ENCODE measurements around the gene PPM1D. TPM values are rescaled to one million over a fixed set of nuclear protein-coding genes. Genes with fewer than 3 reads are reported as not detected.
"Not testable (repeated sequence)": the region's sequence is repeated elsewhere in the genome, so short reads cannot be mapped to it uniquely, and the experiment has no call there.

PPM1D gene
- total RNA-seq, 2 experiments from 2014 or later: 11.6 to 12.9 TPM

DNA sequence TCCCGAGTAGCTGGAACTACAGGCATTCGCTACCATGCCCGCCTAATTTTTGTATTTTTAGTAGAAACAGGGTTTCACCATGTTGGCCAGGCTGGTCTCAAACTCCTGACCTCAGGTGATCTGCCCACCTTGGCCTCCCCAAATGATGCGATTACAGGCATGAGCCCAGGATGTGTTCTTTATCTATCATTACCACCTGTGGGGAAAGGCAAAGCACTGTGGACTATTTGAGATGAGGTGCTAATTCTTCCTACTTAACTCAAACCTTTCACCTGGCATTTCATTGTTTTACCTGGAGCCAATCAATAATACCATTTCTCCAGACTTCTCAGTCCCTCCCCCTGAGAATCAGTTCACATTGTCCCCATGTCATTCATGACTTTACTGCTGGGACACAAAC is 20.4 kb upstream of the PPM1D start:
- H3K4me1 Mint-ChIP-seq: peaks cover 9% of the 10 kb centered on the region
- no peak overlapping the region for H3K4me3 Mint-ChIP-seq
- H3K9me3 Mint-ChIP-seq: no peaks in the 10 kb centered on the region
- H3K27ac Mint-ChIP-seq: no peak overlapping the region
- no peak for DNase-seq
- H3K27me3 Mint-ChIP-seq: no peaks in the 10 kb centered on the region
- no peaks in the 10 kb centered on the region for H3K36me3 Mint-ChIP-seq

- H3K36me3 Mint-ChIP-seq: no peaks in the 10 kb centered on the region
- H3K27me3 Mint-ChIP-seq: no peaks in the 10 kb centered on the region
- DNase-seq: no peak
- H3K4me1 Mint-ChIP-seq: no peaks in the 10 kb centered on the region
- no peaks in the 10 kb centered on the region for H3K9me3 Mint-ChIP-seq
- no peak overlapping the region for H3K27ac Mint-ChIP-seq
- no peak overlapping the region for H3K4me3 Mint-ChIP-seq
These were observed 17.0 kb upstream of the PPM1D start for GRCh38 chr17:60583008-60583407.

DNA sequence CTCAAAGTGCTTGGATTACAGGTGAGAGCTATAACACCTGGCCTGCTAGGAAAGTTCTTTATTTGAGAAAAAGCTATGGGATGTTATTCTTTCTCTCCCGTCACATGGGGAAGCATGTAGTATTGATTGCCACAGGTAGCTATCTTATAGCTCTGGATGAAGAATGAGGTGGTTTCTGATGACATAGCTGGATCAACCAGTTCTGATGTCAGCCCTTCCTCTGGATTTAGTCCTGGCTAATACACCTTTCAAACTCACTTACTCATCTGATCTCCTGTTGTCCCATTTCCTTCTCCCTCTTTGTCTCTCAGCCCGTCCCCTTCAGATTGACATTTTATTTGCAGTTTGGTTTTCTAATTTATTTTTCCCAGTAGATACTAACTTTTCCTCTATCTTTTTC is 14.1 kb upstream of the PPM1D start:
- Mint-ChIP-seq H3K36me3 (no peaks in the 10 kb centered on the region), H3K4me1 (no peaks in the 10 kb centered on the region), H3K9me3 (no peaks in the 10 kb centered on the region), H3K27ac (no peak overlapping the region), H3K4me3 (no peak overlapping the region), H3K27me3 (no peaks in the 10 kb centered on the region)
- no peak for DNase-seq

DNA sequence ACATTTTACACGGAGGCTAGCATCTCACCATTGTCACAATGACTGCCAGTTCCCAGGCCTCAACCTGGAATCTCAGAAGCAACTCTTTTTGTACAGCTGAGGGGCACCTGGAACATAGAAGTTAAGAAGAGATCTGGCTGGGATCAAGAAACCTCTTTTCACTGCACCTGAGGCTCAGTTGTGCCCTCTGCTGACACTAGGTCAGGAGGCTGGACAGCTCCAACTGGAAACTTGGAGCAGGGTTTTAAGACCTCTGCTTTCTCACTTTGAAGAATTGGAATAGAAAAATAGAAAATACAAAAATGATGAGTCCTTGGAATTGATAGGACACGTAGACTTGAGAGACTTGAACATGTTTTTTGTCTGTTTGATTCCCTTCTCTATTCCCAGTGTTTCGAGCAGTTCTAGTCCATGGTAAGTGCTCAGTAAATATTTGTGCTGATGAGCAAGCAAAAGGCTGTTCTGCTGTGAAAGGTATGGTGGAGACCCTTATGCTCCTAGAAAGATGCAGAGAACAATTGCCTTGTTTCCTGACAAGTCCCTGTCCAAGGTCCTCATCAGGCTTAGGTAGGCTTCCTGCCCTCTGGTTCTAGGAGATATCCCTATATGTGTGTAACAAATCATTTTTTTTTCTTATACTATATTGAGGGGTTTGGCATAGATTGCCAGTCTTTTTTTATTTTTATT is 13.6 kb upstream of the PPM1D start:
- no peak for DNase-seq
- Mint-ChIP-seq H3K9me3 (no peaks in the 10 kb centered on the region), H3K27me3 (no peaks in the 10 kb centered on the region), H3K4me1 (no peaks in the 10 kb centered on the region), H3K27ac (no peak overlapping the region), H3K36me3 (no peaks in the 10 kb centered on the region), H3K4me3 (no peak overlapping the region)

GRCh38 chr17:60590070-60590469 is 9.9 kb upstream of the PPM1D start:
- H3K4me3 Mint-ChIP-seq: no peak overlapping the region
- H3K27me3 Mint-ChIP-seq: no peaks in the 10 kb centered on the region
- H3K4me1 Mint-ChIP-seq: no peaks in the 10 kb centered on the region
- H3K27ac Mint-ChIP-seq: no peak overlapping the region
- no peaks in the 10 kb centered on the region for H3K9me3 Mint-ChIP-seq
- DNase-seq: no peak
- no peaks in the 10 kb centered on the region for H3K36me3 Mint-ChIP-seq

DNA sequence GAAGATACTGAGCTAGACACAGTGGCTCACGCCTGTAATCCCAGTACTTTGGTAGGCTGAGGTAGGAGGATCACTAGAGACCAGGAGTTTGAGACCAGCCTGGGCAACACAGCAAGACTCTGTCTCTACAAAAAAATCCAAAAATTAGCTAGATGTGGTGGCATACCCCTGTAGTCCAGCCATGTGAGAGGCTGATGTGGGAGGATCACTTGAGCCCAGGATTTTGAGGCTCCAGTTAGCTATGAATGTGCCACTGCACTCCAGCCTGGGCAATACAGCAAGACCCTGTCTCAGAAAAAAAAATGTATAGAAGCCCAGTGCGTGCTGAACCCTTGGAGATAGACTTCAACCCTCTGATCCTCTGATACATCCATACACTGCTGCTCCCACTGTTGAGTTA is 7.2 kb upstream of the PPM1D start:
- Mint-ChIP-seq H3K9me3 (no peaks in the 10 kb centered on the region), H3K4me3 (no peak overlapping the region), H3K27ac (no peak overlapping the region), H3K4me1 (no peaks in the 10 kb centered on the region), H3K36me3 (no peaks in the 10 kb centered on the region), H3K27me3 (no peaks in the 10 kb centered on the region)
- no peak for DNase-seq

GRCh38 chr17:60593441-60594036 is 6.5 kb upstream of the PPM1D start:
- H3K27ac Mint-ChIP-seq, DNase-seq, H3K9me3 Mint-ChIP-seq, H3K27me3 Mint-ChIP-seq, H3K4me3 Mint-ChIP-seq, H3K4me1 Mint-ChIP-seq, H3K36me3 Mint-ChIP-seq: not testable (repeated sequence)

DNA sequence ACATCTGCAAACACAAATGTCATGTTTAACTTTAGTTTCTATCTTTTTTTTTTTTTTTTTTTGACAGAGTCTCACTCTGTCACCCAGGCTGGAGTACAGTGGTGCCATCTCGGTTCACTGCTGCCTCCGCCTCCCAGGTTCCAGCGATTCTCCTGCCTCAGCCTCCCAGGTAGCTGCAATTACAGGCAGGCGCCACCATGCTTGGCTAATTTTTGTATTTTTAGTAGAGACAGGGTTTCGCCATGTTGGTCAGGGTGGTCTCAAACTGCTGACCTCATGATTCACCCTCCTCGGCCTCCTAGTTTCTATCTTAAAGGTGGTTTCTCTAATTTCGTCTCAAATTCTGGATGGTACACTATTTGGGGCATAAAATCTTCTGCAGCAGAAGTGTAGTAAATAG is 5.8 kb upstream of the PPM1D start:
- H3K9me3 Mint-ChIP-seq, H3K27ac Mint-ChIP-seq: not testable (repeated sequence)

GRCh38 chr17:60594734-60595133 is 5.3 kb upstream of the PPM1D start:
- Mint-ChIP-seq H3K27ac (no peak overlapping the region), H3K9me3 (no peaks in the 10 kb centered on the region), H3K36me3 (no peaks in the 10 kb centered on the region), H3K4me3 (no peak overlapping the region), H3K4me1 (peaks cover 4% of the 10 kb centered on the region), H3K27me3 (no peaks in the 10 kb centered on the region)
- DNase-seq: no peak

More for the DNA sequence above, 5.8 kb upstream of the PPM1D start:
- H3K27me3 Mint-ChIP-seq, H3K4me1 Mint-ChIP-seq, H3K36me3 Mint-ChIP-seq, DNase-seq, H3K4me3 Mint-ChIP-seq: not testable (repeated sequence)

GRCh38 chr17:60597297-60597696 is 2.7 kb upstream of the PPM1D start:
- Mint-ChIP-seq H3K4me3 (no peak overlapping the region), H3K27me3 (no peaks in the 10 kb centered on the region), H3K9me3 (no peaks in the 10 kb centered on the region), H3K36me3 (peaks cover 2% of the 10 kb centered on the region), H3K27ac (no peak overlapping the region), H3K4me1 (peaks cover 6% of the 10 kb centered on the region)
- DNase-seq: no peak

- Mint-ChIP-seq H3K27ac (no peak overlapping the region), H3K36me3 (peaks cover 4% of the 10 kb centered on the region), H3K4me1 (peaks cover 10% of the 10 kb centered on the region), H3K4me3 (peak overlapping the region; percentile 19), H3K27me3 (no peaks in the 10 kb centered on the region), H3K9me3 (no peaks in the 10 kb centered on the region)
- DNase-seq: no peak
These were observed 1.8 kb upstream of the PPM1D start for GRCh38 chr17:60598001-60598736.

DNA sequence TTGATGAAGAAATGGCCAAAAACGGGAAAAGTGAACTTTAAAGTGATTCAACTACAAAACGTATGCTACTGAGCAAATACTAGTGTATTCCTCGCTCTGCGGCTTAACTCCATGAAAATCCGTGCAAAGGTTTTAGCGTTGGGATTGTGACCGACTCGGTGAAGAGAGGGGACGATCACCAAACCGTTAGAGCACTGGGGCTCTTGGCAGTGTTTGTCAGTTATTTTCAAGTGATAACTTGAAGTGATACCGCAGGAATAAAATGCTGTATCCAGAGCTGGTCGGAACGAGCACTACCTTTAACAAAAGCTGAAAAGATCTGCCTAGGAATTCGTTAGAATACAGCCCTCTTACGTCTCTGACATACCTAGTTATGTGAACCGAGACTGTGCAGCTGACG is 773 bp upstream of the PPM1D start:
- Mint-ChIP-seq H3K27me3 (no peaks in the 10 kb centered on the region), H3K9me3 (no peaks in the 10 kb centered on the region), H3K4me3 (peak overlapping the region; percentile 93), H3K27ac (peak overlapping the region; percentile 98), H3K4me1 (peaks cover 19% of the 10 kb centered on the region), H3K36me3 (peaks cover 4% of the 10 kb centered on the region)
- DNase-seq: no peak

- Mint-ChIP-seq H3K4me1 (peaks cover 25% of the 10 kb centered on the region), H3K4me3 (peak overlapping the region; percentile 93), H3K9me3 (no peaks in the 10 kb centered on the region), H3K27ac (peak overlapping the region; percentile 98), H3K27me3 (no peaks in the 10 kb centered on the region), H3K36me3 (peaks cover 4% of the 10 kb centered on the region)
- peak; percentile 71 for DNase-seq
These were observed 775 bp downstream of the PPM1D start for GRCh38 chr17:60600490-60601446.

- Mint-ChIP-seq H3K9me3 (no peaks in the 10 kb centered on the region), H3K36me3 (peaks cover 7% of the 10 kb centered on the region), H3K27ac (no peak overlapping the region), H3K27me3 (no peaks in the 10 kb centered on the region), H3K4me3 (peak overlapping the region; percentile 93), H3K4me1 (peaks cover 32% of the 10 kb centered on the region)
- peak; percentile 27 for DNase-seq
These were observed 1.7 kb downstream of the PPM1D start for GRCh38 chr17:60601447-60602384.

Data from activated naive CD8-positive, alpha-beta T cell treated with anti-CD3 and anti-CD28 coated beads for 36 hours (primary cell).